AG08395 (cell line): ENCODE measurements around the gene PIGH.
"Not testable (repeated sequence)": the region's sequence is repeated elsewhere in the genome, so short reads cannot be mapped to it uniquely, and the experiment has no call there.

Source experiments
- DNase-seq: peaks from one replicate; pipeline ENCODE4 v3.0.0; 2012; ENCODE audit warnings: mixed read lengths, low spot score

Gene PIGH

DNA sequence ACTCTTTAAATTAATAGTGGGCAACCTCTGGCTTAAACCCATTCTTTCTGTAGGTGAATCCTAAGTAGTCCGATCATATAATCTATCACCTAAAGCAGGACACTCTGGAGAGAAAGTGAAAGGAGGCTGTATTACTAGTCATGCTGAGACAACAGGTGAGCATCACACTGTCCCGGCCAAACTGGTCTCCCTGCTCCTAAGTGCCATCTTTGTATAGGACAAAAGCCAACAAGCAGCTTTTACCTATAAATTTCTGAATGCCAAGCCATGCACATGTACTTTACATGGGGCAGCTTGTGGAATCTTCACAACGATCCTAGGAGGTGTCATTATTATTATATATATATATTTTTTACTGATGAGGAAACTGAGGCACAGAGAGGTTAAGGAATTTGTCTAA lies 48.9 kb downstream of the PIGH start:
- DNase-seq = no peak

DNA sequence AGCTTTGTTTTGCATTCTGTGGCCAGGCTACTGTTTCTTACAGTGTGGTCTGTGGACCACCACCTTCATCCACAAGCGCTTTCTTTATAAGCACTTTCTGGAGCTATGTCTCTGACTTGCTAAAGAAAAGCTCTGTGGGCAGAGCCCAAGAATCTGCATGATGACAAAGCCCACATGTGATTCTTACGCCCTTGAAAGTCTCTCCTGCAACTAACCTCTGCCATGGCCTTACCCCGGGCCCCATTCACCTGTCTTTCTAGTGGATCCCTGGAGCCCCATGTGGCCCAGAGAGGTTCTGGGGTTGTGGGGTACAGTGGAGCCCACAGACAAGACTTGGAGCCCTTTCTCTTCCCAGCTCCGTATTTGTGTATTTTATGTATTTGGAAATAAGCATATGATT lies 50.3 kb downstream of the PIGH start:
- DNase-seq = no peak

DNA sequence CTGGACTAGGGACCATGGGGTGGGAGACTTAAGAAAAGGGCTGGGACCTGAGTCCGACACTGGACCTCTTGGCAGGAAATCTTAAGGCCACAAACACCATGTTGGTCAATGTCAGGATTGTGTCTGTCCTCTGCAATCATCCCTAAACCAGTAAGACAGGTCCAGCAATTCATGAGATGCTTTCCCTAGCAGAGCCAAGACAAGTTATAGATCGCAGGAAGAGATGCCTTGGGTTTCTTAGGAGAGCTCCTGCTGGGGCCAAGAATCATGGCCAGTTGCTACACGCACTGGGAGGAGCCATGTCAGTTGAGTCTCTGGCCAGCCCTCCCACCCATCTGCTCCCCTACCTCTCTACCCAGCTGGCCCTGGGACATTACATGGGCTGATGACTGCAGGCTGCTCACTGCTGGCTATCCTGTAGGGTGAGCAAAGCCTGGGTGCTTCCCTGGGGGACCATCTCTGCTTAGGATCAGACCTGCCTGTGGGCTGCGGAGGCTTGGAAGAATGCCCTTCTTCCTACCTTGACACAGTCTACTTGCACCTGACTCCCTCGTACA lies 52.8 kb downstream of the PIGH start:
- no peak for DNase-seq

- DNase-seq = no peak
Observed at GRCh38 chr14:67544590-67544989, 55.5 kb downstream of the PIGH start.

- not testable (repeated sequence) for DNase-seq
Observed at GRCh38 chr14:67542620-67543019, 57.4 kb downstream of the PIGH start.

- no peak for DNase-seq
Observed at GRCh38 chr14:67541448-67542387, 58.4 kb downstream of the PIGH start.
